CD4-positive, alpha-beta T cell (primary cell): Measurements from ENCODE around the gene RPTOR. TPM values are rescaled to one million over a fixed set of nuclear protein-coding genes. Genes with fewer than 3 reads are reported as not detected.

Source experiments
- ATAC-seq: fragments of 200-7000 bp; cut with Tn5 transposase; one replicate; pipeline ENCODE4 v1.10.0; 2022; ENCODE audit warnings: mild to moderate bottlenecking; ENCODE audit not compliant: poor library complexity
- CTCF ChIA-PET: fragments of 350-600 bp; sonication (Branson Sonifier 250); formaldehyde crosslinking; loops from one replicate; lab custom pipeline; 2021; ENCODE audit warnings: antibody characterized with exemption, inconsistent platforms; lab: Charles Lee
- POLR2A ChIA-PET: fragments of 350-600 bp; sonication (Branson Sonifier 250); formaldehyde crosslinking; loops from one replicate; lab custom pipeline; 2021; ENCODE audit warnings: antibody characterized with exemption, inconsistent platforms; lab: Charles Lee
- DNase-seq, 14 experiments: peaks; one replicate each; pipeline ENCODE4 v3.0.0-alpha.2; 2013 to 2020; ENCODE audit warnings: mixed read lengths in 2 of 14
- H3K27ac ChIP-seq, 2 donors: one replicate each; pipeline versions ENCODE4 v1.5.1 to v1.7.0; 2013; ENCODE audit warnings: low read length in 2 of 2, low read depth in 1 of 2, mild to moderate bottlenecking in 1 of 2
- H3K27me3 ChIP-seq, 2 experiments: 1 replicate in 1 of 2; 2 replicates in 1 of 2; pipeline versions ENCODE4 v1.6.1 to v1.7.0; 2013; ENCODE audit warnings: low read length in 2 of 2, control low read depth in 1 of 2, mild to moderate bottlenecking in 1 of 2, moderate library complexity in 1 of 2; ENCODE audit not compliant: insufficient read depth in 2 of 2, control insufficient read depth in 1 of 2
- H3K36me3 ChIP-seq: one replicate; pipeline ENCODE4 v1.6.1; 2013; ENCODE audit warnings: low read length, control low read depth; ENCODE audit not compliant: insufficient read depth
- H3K4me1 ChIP-seq: one replicate; pipeline ENCODE4 v1.6.1; 2013; ENCODE audit warnings: low read length, control low read depth; ENCODE audit not compliant: insufficient read depth
- H3K4me3 ChIP-seq: one replicate; pipeline ENCODE4 v1.5.1; 2013; ENCODE audit warnings: mild to moderate bottlenecking, low read length, moderate library complexity
- H3K9me3 ChIP-seq, 2 experiments: 1 replicate in 1 of 2; 2 replicates in 1 of 2; pipeline versions ENCODE4 v1.6.1 to v1.7.0; 2013; ENCODE audit warnings: low read length in 2 of 2, mild to moderate bottlenecking in 2 of 2, control low read depth in 1 of 2, moderate library complexity in 1 of 2; ENCODE audit not compliant: control insufficient read depth in 1 of 2, insufficient read depth in 1 of 2
- H3K27ac Mint-ChIP-seq: one replicate; pipeline ENCODE4 v1.8.0; 2020; ENCODE audit warnings: mixed read lengths
- H3K27me3 Mint-ChIP-seq: one replicate; pipeline ENCODE4 v1.8.0; 2021; ENCODE audit warnings: mixed read lengths
- H3K36me3 Mint-ChIP-seq: one replicate; pipeline ENCODE4 v1.8.0; 2021; ENCODE audit warnings: low read depth, mixed read lengths
- H3K4me1 Mint-ChIP-seq: one replicate; pipeline ENCODE4 v1.8.0; 2021; ENCODE audit warnings: low read depth, mixed read lengths
- H3K4me3 Mint-ChIP-seq: one replicate; pipeline ENCODE4 v1.8.0; 2020; ENCODE audit warnings: mild to moderate bottlenecking, mixed read lengths
- H3K9me3 Mint-ChIP-seq: one replicate; pipeline ENCODE4 v1.8.0; 2020; ENCODE audit warnings: mixed read lengths
- CTCF ChIP-seq: fragments of 200-600 bp; IDR thresholded peaks from one replicate; pipeline ENCODE4 v1.8.0; 2022; ENCODE audit warnings: antibody characterized with exemption, mild to moderate bottlenecking
- intact Hi-C, 2 experiments: fragments of 100-400 bp; cut with DNase I in 1 of 2; cut with micrococcal nuclease in 1 of 2; formaldehyde crosslinking; loops; one replicate each; pipeline versions ENCODE4 v1.15.1 to v1.9.0; 2023 to 2025; cut with DNase I, micrococcal nuclease
- total RNA-seq, 174 experiments: library from RNA in 2 of 174; stranded (reverse) in 2 of 174; gene quantifications; one replicate each; pipeline ENCODE4 v1.2.3 and lab custom pipeline; 2021 to 2026

RPTOR gene
- total RNA-seq, 2 experiments from 2014 or later: 45.0 to 47.1 TPM

GRCh38 chr17:80518392-80518791 lies 26.2 kb upstream of the RPTOR start:
- Mint-ChIP-seq H3K9me3 (no peaks in the 10 kb centered on the region), H3K4me3 (no peak overlapping the region), H3K4me1 (no peaks in the 10 kb centered on the region), H3K27ac (no peak overlapping the region), H3K36me3 (no peaks in the 10 kb centered on the region), H3K27me3 (peaks cover 16% of the 10 kb centered on the region)
- ChIA-PET POLR2A (no interaction called here), CTCF (no interaction called here)
- Histone ChIP-seq H3K9me3 (peaks cover 0 to 6% of the 10 kb centered on the region in 2 experiments), H3K36me3 (no peaks in the 10 kb centered on the region), H3K4me1 (no peaks in the 10 kb centered on the region), H3K4me3 (no peak overlapping the region), H3K27me3 (peaks cover 0 to 3% of the 10 kb centered on the region in 2 experiments), H3K27ac (no peak overlapping the region)
- no peak for ATAC-seq
- no peak for DNase-seq
- intact Hi-C loops: no loop called here
- TF ChIP-seq CTCF: no peak

GRCh38 chr17:80519091-80519781 lies 25.4 kb upstream of the RPTOR start:
- H3K9me3 Mint-ChIP-seq: no peaks in the 10 kb centered on the region
- Histone ChIP-seq H3K4me1 (no peaks in the 10 kb centered on the region), H3K36me3 (no peaks in the 10 kb centered on the region), H3K4me3 (no peak overlapping the region), H3K27me3 (peaks cover 0 to 3% of the 10 kb centered on the region in 2 experiments), H3K9me3 (peaks cover 0 to 7% of the 10 kb centered on the region in 2 experiments), H3K27ac (no peak overlapping the region)
- no peak overlapping the region for H3K27ac Mint-ChIP-seq
- no peak overlapping the region for H3K4me3 Mint-ChIP-seq
- no peak for DNase-seq
- ChIA-PET CTCF (no interaction called here), POLR2A (no interaction called here)
- peaks cover 14% of the 10 kb centered on the region for H3K27me3 Mint-ChIP-seq
- ATAC-seq: no peak
- H3K4me1 Mint-ChIP-seq: no peaks in the 10 kb centered on the region
- H3K36me3 Mint-ChIP-seq: no peaks in the 10 kb centered on the region
- intact Hi-C loops: no loop called here
- TF ChIP-seq CTCF: no peak

- Mint-ChIP-seq H3K4me1 (no peaks in the 10 kb centered on the region), H3K4me3 (no peak overlapping the region), H3K27ac (no peak overlapping the region)
Observed at GRCh38 chr17:80520810-80521455, 23.7 kb upstream of the RPTOR start.

More at GRCh38 chr17:80520810-80521455, 23.7 kb upstream of the RPTOR start:
- TF ChIP-seq CTCF: no peak
- no peak for DNase-seq
- no peaks in the 10 kb centered on the region for H3K4me1 ChIP-seq
- ChIA-PET CTCF (no interaction called here), POLR2A (no interaction called here)
- intact Hi-C loops: no loop called here
- no peaks in the 10 kb centered on the region for H3K9me3 Mint-ChIP-seq
- H3K36me3 Mint-ChIP-seq: no peaks in the 10 kb centered on the region
- no peak overlapping the region for H3K27ac ChIP-seq
- peaks cover 19% of the 10 kb centered on the region for H3K27me3 Mint-ChIP-seq
- ATAC-seq: no peak
- peaks cover 0 to 7% of the 10 kb centered on the region in 2 experiments for H3K9me3 ChIP-seq
- H3K36me3 ChIP-seq: no peaks in the 10 kb centered on the region
- H3K27me3 ChIP-seq: no peaks in the 10 kb centered on the region
- H3K4me3 ChIP-seq: no peak overlapping the region
